Suppressor macrophage treated with lipopolysaccharide for 1 hour (primary cell): Measurements from ENCODE around the gene ASB5.
"Not testable (repeated sequence)": the region's sequence is repeated elsewhere in the genome, so short reads cannot be mapped to it uniquely, and the experiment has no call there.

Source experiments
- DNase-seq, 3 donors: peaks; one replicate each; pipeline ENCODE4 v3.0.0-alpha.2; 2020 to 2022

The ASB5 gene, protein sequence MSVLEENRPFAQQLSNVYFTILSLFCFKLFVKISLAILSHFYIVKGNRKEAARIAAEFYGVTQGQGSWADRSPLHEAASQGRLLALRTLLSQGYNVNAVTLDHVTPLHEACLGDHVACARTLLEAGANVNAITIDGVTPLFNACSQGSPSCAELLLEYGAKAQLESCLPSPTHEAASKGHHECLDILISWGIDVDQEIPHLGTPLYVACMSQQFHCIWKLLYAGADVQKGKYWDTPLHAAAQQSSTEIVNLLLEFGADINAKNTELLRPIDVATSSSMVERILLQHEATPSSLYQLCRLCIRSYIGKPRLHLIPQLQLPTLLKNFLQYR

DNA sequence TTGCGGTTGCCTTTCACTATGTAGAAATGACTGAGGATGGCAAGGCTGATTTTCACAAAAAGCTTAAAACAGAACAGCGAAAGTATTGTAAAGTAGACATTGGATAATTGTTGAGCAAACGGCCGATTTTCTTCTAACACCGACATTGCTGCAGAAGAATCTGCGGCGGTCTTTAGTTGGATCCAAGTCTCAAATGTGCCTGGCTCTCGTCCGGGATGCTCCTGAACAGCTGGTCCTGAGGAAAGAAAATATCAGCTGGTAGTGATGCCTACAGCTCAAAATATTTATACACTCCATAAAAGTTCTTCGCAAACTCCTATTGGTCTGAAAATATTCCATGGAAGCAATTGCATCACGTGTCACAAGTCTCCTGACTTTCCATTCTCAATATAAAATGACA, at the start of gene ASB5:
Gene ASB5 (minus strand): TSS at position 260 of the 400 bp plus-strand sequence. CDS start 114 bp downstream, at position 146.
- no peak for DNase-seq

DNA sequence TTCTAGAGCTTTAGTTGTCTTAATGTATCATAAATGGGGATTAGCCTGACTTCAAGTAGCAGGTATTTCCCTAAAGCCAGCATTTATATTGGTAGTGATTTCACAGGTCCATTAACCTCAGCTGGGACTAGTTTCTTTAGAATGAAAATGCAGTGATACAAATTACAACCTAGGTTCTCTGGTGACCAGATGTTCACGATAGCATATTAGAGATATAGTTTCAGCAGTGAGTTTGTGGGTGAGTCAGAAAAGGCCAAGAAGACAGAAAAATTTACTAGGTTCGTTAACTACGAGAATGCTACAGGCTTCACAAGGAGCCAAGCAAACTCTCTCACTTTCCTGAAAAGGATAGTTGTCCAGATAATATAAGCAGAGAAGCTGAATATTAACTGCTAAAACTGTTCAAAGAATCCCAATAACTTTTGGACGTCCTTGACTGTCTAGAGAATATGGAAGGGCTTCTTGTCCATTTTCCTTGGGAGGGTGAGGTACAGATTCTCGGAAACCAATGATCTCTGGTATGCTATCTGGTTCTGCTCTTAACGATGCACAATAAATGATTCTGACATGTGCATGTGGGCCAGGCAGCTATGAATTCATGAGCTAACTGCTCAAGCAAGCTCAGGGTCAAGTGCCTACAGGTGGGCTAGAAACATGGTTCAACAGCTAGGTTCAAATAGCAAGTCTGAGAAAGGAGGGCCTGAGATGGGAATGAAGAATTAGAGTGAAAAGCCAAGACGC, 44.7 kb upstream of the ASB5 start:
- no peak for DNase-seq

DNA sequence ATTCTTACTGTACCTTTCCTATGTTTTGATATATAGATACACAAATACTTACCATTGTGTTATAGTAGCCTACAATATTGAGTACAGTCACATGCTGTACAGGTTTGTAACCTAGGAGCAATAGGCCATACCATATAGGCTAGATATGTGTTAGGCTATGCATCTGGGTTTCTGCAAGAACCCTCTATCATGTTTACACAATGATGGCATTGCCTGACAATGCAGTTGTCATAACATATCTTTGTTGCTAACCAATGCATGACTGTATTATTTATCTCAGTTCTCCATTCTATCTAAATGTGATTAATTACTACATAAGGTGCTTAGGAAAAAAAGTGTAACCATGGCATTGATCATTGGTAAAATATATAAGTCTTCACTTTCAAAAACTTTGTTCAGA, 40.8 kb upstream of the ASB5 start:
- DNase-seq, result no peak

DNA sequence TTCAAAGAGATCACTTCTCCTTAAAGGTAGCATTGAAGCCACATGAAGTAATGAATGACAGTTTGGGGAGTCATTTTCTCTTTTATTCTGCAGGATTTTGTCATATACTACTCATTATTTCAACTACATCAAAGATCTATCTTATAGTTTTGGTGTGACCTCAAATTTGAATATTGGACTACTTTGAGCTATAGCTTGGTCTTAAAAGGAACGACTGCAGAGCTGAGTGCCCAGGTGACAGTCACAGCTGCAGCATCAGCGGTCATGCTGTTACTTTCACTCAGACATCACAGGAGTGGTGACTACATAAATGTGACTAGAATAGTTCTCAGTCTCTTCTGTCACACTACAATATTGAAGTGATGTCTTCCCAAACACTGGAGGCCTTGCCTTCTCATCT, 40.0 kb upstream of the ASB5 start:
- no peak for DNase-seq

- DNase-seq, result no peak
Measured at GRCh38 chr4:176308441-176308840, 39.4 kb upstream of the ASB5 start.

GRCh38 chr4:176307666-176307930, 38.6 kb upstream of the ASB5 start:
- no peak for DNase-seq

- DNase-seq, result no peak
Measured at GRCh38 chr4:176306837-176307665, 38.0 kb upstream of the ASB5 start.

- no peak for DNase-seq
Measured at GRCh38 chr4:176303938-176304337, 34.9 kb upstream of the ASB5 start.

- no peak for DNase-seq
Measured at GRCh38 chr4:176302283-176303275, 33.6 kb upstream of the ASB5 start.

- DNase-seq, result no peak
Measured at GRCh38 chr4:176300565-176300964, 31.5 kb upstream of the ASB5 start.

- DNase-seq, result no peak
Measured at GRCh38 chr4:176300036-176300435, 31.0 kb upstream of the ASB5 start.

GRCh38 chr4:176298664-176299063, 29.6 kb upstream of the ASB5 start:
- no peak for DNase-seq

- not testable (repeated sequence) for DNase-seq
Measured at GRCh38 chr4:176295907-176296306, 26.9 kb upstream of the ASB5 start.

DNA sequence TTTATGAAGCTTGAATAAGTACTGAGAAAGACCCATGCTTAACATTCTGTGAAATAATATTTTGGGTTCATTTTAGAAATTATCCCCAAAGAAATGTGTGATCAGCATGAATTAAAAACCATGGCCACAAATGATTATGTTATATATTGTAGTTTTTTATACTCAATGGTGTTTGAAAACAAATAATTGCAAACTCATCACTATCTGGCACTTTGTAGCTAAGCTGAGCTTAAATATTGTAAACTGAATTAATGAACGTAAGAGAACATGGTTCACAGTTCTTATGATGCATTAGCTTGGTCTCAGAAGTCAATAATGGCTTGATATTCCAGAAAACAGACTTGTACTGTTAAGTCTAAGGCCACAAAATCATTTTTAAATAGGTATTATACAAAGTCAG, 24.6 kb upstream of the ASB5 start:
- no peak for DNase-seq

- DNase-seq, result no peak
Measured at GRCh38 chr4:176292920-176293319, 23.9 kb upstream of the ASB5 start.

- no peak for DNase-seq
Measured at GRCh38 chr4:176291748-176292147, 22.7 kb upstream of the ASB5 start.

DNA sequence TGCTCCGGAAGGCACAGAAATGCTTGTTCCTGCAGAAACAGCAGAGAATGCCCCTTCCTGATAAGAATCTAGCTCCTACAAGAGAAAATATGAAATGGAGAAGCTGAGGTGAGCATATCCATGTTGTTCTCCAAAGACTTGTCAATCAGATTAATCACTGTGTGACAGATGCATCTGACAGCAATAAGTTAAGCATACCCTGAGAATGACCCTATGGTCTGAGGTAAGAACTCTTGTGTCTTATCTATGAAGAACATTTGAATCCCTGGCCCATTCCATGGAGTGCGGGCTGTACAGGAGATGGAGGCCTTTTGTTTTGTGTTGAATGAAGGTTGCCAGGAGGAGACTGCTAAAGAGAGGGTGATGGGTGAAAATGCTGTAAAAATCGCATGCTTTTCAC, 21.5 kb upstream of the ASB5 start:
- DNase-seq, result no peak

DNA sequence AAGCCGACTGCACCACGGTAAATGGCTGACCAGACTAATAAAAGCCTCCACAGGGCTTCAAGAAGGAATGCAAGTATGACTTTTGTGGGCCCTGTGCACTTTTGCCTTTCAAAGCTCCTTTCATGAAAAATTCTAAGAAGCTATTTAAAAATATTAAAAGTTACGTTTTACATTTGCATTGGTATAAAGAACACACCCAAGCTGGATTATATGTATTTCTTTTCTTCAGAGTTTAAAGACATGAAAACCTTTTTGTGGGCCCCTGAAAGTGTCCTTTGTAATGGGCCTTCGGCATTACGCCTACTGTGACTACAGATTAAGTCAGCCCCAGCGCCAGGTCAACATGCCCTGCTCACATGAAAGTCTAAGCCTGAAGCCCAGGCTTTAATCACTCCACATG, 20.5 kb upstream of the ASB5 start:
- no peak for DNase-seq

GRCh38 chr4:176288020-176288419, 19.0 kb upstream of the ASB5 start:
- DNase-seq, result no peak

DNA sequence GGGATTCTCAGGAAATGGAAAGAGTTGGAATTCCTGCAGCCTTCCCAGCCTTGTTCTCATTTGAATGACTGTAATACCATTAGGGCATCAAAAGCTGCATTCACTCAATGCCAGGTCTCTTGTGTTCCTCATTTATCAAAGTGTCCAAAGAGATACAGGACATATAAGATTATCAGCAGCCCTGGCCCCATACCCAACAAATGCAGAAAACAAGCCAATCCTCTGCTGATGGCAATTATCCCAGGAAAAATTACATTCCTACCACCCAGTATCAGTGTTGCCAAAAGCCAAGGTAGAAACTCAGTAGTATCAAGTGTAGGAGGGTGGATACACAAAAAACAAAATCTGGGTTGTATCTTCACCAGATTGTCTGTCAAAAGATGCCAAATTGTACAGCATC, 18.5 kb upstream of the ASB5 start:
- DNase-seq, result no peak

DNA sequence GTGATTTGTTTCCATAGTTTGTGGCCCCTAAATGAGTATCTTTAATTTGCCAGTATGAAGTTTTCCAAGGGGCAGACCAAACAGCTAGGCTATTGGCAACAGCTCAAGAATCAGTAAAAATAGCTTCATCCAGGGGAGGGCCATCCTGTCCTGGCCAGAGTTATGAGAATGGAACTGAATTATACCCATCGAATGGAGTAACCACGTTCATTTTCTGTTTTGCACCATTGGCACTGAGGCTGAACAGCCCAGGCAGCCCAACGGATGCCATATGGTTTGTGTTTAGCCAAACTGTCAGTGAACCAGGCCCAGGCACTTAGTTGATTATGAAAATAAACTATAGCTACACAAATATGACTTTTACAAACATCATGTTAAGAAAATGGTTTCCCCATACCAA, 17.7 kb upstream of the ASB5 start:
- no peak for DNase-seq

DNA sequence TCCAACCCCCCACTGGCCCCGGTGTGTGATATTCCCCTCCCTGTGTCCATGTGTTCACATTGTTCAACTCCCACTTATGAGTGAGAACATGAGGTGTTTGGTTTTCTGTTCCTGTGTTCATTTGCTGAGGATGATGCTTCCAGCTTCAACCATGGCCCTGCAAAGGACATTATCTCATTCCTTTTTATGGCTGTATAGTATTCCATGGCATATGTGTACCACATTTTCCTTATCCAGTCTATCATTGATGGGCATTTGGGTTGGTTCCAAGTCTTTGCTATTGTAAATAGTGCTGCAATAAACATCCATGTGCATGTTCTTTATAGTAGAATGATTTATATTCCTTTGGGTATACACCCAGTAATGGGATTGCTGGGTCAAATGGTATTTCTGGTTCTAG, 10.5 kb upstream of the ASB5 start:
- DNase-seq, result not testable (repeated sequence)
